NCI-H82 treated with DMSO at 0.1 percent for 48 hours (cell line): ENCODE data around the gene CAPN8.

Experiments used
- DNase-seq: peaks from one replicate; lab custom pipeline; 2025; ENCODE audit not compliant: unreplicated experiment; lab: John Stamatoyannopoulos, UW

Gene CAPN8

DNA sequence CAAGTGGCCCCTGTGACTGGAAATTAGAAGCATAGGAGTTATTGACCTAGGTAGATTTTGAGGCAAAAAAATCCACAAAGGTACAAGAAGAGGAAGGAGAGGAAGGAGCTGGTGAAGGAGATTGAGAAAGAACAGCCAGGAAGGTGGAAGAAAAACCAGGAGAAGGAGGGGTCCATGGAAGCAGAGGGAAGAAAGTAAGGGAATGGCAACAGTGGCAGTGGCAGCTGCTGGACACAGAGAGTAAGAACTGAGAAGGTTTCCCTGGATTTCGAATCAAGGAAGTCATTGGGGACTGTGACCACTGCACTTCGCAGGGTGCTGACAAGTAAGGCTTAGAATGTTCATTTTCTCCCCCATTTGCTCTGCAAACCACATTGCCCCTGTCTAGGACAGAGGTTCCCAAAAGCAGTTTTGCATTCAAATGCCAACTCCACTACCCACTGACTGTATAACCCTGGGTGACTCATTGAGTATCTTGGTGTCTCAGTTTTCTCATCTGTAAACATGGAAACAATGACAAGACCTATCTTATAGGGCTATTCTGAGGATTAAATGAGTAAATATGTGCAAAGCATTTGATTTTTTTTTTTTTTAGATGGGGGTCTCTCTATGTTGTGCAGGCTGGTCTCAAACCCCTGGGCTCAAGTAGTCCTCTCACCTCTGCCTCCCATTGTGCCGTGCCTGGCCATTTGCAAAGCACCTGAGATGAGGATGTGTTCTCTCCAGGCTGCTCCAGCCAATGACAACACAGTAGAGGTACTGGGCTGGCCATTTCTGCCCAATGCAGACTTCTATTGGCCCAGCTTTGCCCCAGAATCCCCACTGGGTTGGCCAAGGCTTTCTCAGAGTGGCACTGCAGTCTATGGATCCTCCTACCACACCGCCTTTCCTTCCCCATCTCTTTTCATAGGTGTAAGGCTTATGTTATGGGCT is 37.5 kb upstream of the CAPN8 start:
- DNase-seq: no peak

DNA sequence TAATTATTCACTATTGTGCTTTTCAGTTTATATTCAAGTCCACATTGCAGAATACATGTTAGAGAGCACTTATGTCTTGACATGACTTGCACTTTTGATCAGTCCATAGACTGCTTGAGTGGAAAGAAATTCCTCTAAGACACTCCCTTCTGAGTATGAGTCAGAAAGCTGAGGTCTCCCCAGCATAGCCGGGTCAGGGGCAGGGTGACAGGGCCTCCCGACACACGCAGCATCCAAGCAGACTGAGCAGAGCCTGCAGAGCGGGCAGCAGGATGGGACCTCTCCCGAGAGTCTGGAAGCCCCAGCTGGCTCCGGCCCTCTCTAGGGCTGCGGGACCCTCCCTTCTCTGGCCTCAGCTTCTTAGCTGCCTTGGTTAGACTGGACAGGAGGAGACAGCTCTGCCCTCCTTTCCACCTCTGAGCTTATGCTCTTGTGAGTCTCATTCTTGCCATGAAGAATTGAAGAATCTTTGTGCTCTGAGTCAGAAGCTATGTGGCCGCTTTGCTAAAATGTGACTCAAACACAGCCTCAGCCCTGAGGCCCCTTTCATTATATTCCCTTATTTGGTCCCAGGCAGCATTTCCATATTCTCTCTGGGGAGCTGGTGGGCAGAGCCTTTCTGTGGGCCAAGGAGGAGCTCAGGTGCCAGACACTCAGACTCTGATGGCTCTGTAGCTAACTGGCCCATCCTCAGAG is 35.6 kb upstream of the CAPN8 start:
- DNase-seq: no peak

DNA sequence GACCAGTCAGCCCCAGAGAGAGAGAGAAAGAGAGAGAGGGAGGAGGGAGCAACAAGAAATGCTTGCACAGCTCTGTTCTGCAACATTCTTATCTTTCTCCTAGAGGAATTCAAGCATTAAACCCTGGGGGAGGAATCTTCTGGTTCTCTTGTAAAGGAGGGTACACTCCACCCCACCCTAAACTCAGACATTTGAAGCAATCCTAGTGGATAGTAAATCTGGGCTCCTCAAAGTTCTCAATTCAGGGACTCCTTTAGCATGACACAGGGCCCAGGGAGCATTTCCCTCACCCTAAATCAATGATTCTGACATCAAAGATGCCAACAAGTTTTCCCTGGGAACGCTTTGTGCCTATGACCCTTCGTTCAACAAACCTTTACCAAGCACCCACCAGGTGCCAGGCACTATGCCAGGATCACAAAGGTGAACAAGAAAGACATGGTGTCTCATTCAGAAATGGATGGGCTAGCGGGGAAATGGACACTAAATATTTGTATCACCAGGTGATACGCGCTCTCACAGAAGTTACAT is 35.0 kb upstream of the CAPN8 start:
- no peak for DNase-seq

DNA sequence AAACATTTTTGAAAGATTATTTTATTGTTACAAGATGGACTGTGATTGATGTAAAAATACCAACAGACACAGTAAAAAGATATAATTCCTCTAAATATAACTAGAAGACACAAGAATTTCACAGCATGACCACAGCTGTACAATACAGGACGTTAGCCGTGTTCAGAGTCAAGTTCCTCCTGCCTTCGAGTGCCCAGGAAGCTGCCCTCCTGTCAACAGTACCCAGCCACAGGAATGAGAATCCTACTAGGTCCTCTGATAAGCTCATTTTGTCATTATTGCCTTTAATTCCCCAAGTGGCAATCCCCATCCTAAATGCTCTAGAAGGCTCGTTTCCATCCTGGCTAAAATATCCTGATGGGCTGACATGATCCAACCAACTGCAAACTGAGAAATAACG is 30.4 kb upstream of the CAPN8 start:
- peak; percentile 13 for DNase-seq

- no peak for DNase-seq
Observed at GRCh38 chr1:223695014-223695548, 29.6 kb upstream of the CAPN8 start.

DNA sequence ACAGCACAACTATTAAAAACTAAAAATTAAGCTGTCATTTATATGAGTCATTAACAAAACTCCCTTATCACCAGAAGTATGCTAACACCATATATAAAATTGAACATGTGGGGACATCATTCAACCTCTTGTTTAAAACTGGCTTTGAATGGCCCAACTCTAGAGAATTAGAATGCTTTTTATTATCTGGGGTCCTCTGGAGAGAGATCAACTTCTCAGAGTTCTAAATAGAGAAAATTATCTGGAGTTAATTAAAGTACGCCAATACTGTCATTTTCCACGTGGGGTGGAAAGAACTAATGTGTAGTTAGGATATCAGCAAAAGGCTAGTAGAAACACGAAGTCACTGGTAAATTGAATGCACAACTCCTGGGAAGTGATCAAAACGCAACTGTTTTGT is 25.6 kb upstream of the CAPN8 start:
- no peak for DNase-seq

DNA sequence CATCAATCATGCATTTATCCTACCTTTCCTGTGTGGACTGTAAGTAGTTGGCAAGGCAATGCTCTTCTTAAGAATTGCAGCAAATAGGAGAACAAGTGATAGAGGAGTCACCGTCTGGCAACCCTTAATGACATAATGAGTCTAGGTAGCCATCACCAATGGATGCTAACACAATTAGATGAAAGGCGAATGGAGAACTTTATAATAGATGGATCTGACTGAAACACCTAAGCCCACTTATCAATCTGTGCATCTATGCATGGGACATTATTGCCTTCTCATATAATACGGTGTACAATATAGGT is 18.9 kb upstream of the CAPN8 start:
- no peak for DNase-seq

DNA sequence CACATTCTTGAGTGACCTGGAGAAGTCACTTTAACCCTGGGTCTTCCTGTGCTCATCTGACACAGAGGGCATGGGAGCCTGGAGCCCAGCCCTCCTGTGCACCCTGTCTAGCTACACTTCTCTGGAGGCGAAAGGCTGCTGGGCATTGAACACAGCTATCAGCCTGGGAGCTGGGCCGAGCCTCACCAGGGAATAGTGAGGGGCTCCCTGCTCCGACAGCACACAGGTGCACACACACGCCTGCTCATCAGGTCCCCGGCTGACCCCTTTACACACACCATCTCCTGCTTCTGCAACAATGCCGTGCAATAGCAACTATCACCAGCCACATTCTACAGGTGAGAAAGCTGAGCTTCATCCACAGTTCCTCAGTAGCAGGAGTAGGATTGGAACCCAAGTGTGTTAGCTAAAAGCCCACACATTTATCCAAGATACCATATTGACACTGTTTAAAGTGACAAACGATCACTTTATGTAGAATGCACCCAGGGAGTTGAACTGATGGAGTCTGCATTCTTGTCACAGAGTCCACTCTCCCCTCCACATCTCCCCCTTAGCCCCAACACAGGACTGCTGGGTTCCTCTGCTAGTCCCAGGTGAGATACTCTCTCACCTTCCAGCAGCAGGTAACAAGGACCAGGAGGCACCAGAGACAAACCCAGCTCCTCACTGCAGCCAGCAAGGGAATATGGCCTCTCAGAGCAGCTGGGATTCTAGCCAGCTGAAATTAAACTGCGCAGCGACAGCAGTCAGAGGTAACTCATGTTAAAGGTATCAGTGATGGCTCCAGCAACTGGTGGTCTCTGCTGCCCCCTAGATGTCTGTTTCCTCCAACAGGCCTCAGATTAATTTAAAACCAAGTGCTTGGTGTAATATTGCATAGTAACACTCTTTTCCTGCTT is 18.3 kb upstream of the CAPN8 start:
- DNase-seq: peak; percentile 44

- no peak for DNase-seq
Observed at GRCh38 chr1:223682502-223682901, 17.0 kb upstream of the CAPN8 start.

GRCh38 chr1:223680188-223680587 is 14.7 kb upstream of the CAPN8 start:
- DNase-seq: no peak

DNA sequence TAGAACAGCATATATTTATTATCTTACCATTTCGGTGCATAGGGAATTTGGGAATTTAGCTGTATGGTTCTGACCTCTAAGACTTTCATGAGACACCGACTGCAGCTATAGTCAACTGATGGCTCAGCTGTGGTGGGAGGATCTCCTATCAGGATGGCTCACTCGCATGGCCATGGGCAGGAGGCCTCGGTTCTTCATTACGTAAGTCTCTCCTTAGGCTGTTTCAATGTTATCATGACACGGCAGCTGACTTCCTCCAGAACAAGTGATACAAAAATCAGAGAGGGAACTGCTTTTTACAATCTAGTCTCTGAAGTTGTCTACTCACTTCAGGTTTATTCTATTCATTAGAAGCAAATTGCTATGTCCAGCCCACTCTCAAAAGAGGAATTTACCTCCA is 13.3 kb upstream of the CAPN8 start:
- no peak for DNase-seq

GRCh38 chr1:223674119-223674890 is 8.8 kb upstream of the CAPN8 start:
- DNase-seq: no peak

DNA sequence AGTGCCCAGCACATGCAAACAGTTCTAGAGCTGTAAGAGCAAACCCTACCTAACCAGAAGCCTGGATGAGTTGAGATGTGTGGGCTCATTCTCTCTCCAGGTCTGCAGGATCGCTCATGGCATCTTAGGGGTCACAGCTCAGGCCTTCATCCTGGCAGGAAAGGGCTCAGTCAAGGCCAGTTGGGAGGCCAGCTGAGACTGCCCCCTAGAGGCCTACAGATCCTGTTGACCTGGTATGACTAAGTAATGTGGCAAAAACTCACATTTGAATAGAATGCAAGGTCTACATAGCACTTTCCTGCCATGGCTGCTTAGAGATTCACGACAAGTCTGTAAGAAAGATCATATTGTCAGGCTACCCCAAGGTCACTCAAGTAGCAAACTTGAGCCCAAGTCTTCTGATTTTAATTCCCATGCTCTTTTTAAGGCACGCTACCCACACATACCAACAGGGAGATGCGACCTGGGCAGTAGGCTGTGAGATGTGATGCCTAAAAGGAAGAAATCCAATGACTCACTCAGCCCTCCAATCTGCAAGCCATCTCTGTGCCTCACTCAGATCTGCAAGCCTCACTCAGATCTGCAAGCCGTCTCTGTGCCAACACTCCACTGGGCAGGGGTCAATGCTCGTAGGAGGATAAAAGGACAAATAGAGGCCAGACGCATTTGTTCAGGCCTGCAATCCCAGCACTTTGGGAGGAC is 5.1 kb upstream of the CAPN8 start:
- peak; percentile 11 for DNase-seq

DNA sequence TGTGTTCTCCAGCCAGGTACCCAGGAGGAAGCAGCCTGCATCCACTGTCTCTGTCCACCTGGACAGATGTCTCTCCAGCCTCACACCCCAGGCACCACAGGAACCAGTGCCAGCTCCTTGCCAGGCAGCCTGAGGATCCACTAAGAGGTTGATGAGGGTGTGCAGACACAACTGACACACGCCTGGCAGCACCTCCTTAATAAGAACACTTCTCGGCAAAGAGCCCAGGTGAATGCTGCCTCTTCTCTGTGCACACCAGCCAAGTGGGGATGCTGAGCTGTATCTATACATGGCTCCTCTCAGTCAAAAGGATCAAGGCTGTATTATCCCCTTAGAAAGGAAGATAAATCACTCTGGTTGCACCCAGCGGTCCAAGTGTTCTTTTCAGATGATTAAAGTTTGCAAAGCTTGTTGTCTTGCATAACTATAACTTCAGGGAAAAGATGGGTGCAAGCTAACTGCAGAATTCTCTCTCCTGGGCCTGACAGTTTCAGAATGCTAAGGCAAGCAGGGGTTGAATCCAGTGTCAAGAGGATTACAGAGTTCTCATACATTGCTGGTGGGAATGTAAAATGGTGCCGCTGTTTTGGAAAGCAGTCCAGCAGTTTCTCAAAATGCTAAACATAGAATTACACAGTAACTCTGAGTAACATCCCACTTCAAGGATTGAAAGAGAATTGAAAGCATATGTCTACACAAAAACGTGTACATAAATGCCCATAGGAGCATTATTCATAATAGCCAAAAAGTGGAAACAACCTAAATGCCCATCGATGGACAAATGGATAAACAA is 3.7 kb upstream of the CAPN8 start:
- DNase-seq: no peak

DNA sequence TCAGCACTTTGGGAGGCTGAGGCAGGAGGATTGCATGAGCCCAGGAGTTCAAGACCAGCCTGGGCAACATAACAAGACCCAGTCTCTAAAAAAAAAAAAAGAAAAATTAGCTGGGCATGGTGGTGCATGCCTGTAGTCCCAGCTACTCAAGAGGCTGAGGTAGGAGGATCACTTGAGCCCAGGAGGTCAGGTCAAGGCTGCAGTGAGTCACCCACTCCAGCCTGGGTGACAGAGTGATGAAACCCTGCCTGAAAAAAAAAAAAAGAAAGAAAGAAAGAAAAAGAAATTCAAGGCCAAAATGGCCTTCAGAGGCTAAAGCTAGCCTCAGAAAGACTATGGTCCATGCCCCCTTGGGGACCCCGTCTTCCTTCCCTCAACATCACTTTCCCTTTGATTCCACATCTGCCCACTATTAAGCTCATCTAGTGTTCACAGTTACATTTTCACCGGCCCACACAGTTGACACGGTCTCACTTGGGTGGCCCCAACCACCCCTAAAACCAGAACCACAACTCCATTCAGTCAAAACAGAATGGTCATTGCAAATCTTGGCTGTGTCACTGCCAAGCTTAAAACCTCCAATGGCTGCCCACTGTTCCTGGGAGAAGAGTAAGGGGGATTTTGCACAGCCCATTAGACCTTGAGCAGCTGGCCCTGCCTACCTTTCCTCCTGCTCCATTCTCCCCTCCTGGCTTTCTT is 2.1 kb upstream of the CAPN8 start:
- DNase-seq: no peak

GRCh38 chr1:223664106-223664505 is 1.4 kb downstream of the CAPN8 start:
- DNase-seq: no peak

GRCh38 chr1:223662943-223663342 is 2.6 kb downstream of the CAPN8 start:
- no peak for DNase-seq

DNA sequence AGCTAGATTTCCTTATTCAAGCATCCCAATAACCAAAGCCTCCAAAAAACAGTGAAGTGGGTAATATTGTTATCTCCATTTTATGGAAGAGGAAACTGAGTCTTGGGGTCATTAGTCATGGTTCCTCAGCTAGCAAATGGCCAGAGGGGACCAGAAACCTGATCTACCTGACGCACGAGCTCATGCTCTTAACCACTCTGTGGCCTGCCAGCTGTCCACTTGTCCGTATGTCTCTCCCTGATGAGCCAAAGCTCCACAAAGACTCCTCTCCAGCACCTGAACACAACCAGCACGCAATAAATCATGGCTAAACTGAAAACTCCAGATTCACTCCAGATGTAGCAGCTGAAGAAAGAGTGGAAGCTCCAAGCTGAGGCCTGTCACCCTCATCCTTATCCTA is 5.8 kb downstream of the CAPN8 start:
- no peak for DNase-seq
